Myocyte (in vitro differentiated cells): ENCODE data around the gene ZNF597. TPM values are rescaled to one million over a fixed set of nuclear protein-coding genes. Genes with fewer than 3 reads are reported as not detected.
"Not testable (repeated sequence)": the region's sequence is repeated elsewhere in the genome, so short reads cannot be mapped to it uniquely, and the experiment has no call there.

ENCODE experiments used
- DNase-seq: peaks from one replicate; pipeline ENCODE4 v3.0.0-alpha.2; 2012; ENCODE audit warnings: low read depth
- total RNA-seq: library from RNA; depleted of rRNA; stranded (reverse); fragments of >200 nt; gene quantifications from 2 replicates; pipeline ENCODE4 v1.2.3, GENCODE V29; 2014

Gene ZNF597
- total RNA-seq, 1 donor from 2014 or later: 2.2 TPM

GRCh38 chr16:3475604-3476375 lies 32.5 kb upstream of the ZNF597 start:
- DNase-seq: no peak

- DNase-seq: not testable (repeated sequence)
These were observed 31.6 kb upstream of the ZNF597 start for GRCh38 chr16:3474870-3475269.

GRCh38 chr16:3474136-3474779 lies 31.0 kb upstream of the ZNF597 start:
- no peak for DNase-seq

- DNase-seq: not testable (repeated sequence)
These were observed 30.3 kb upstream of the ZNF597 start for GRCh38 chr16:3473596-3473943.

GRCh38 chr16:3472878-3473595 lies 29.7 kb upstream of the ZNF597 start:
- no peak for DNase-seq

- DNase-seq: no peak
These were observed 28.3 kb upstream of the ZNF597 start for GRCh38 chr16:3471518-3472176.

GRCh38 chr16:3470723-3471122 lies 27.4 kb upstream of the ZNF597 start:
- no peak for DNase-seq

GRCh38 chr16:3469736-3470135 lies 26.4 kb upstream of the ZNF597 start:
- no peak for DNase-seq

- DNase-seq: no peak
These were observed 25.2 kb upstream of the ZNF597 start for GRCh38 chr16:3468501-3468900.

GRCh38 chr16:3467921-3468320 lies 24.6 kb upstream of the ZNF597 start:
- DNase-seq: no peak

- no peak for DNase-seq
These were observed 23.9 kb upstream of the ZNF597 start for GRCh38 chr16:3467182-3467581.

GRCh38 chr16:3465911-3466584 lies 22.7 kb upstream of the ZNF597 start:
- DNase-seq: no peak

GRCh38 chr16:3465301-3465700 lies 22.0 kb upstream of the ZNF597 start:
- DNase-seq: no peak

GRCh38 chr16:3461151-3461550 lies 17.8 kb upstream of the ZNF597 start:
- no peak for DNase-seq

GRCh38 chr16:3460585-3460984 lies 17.3 kb upstream of the ZNF597 start:
- no peak for DNase-seq

- no peak for DNase-seq
These were observed 16.8 kb upstream of the ZNF597 start for GRCh38 chr16:3460121-3460520.

GRCh38 chr16:3459401-3460090 lies 16.2 kb upstream of the ZNF597 start:
- DNase-seq: peak; percentile 70

- peak; percentile 24 for DNase-seq
These were observed 15.6 kb upstream of the ZNF597 start for GRCh38 chr16:3458852-3459361.

GRCh38 chr16:3458278-3458851 lies 15.1 kb upstream of the ZNF597 start:
- peak; percentile 35 for DNase-seq
